Mesodermal cell (in vitro differentiated cells): Measurements from ENCODE around the gene CMIP.
A peak's percentile ranks its signal among the peaks of the same experiment; 100 is the strongest.

ENCODE experiments used
- H3K27ac ChIP-seq: 2 replicates; pipeline ENCODE4 v1.7.0; 2013; ENCODE audit warnings: mild to moderate bottlenecking, low read depth, low read length, moderate library complexity; ENCODE audit not compliant: severe bottlenecking
- H3K36me3 ChIP-seq: 2 replicates; pipeline ENCODE4 v1.7.1; 2013; ENCODE audit warnings: mild to moderate bottlenecking, low read length, moderate library complexity; ENCODE audit not compliant: control insufficient read depth, insufficient read depth
- H3K4me1 ChIP-seq: one replicate; pipeline ENCODE4 v1.7.1; 2013; ENCODE audit warnings: mild to moderate bottlenecking, low read length; ENCODE audit not compliant: insufficient read depth, control insufficient read depth, poor library complexity, severe bottlenecking
- H3K4me3 ChIP-seq: 2 replicates; pipeline ENCODE4 v1.7.0; 2013; ENCODE audit warnings: low read length, control low read depth, mild to moderate bottlenecking; ENCODE audit not compliant: insufficient read depth, poor library complexity, severe bottlenecking; ENCODE audit errors: extremely low read depth
- H3K9me3 ChIP-seq: 2 replicates; pipeline ENCODE4 v1.7.1; 2013; ENCODE audit warnings: mild to moderate bottlenecking, low read length, moderate library complexity; ENCODE audit not compliant: control insufficient read depth
- WGBS, 2 experiments: methylation state at CpG; one replicate each; pipeline ENCODE4 v1.1.5; 2013; ENCODE audit warnings: missing lambda C conversion rate in 2 of 2; ENCODE audit not compliant: insufficient coverage in 2 of 2; 5-methylcytosine and 5-hydroxymethylcytosine counted together

The CMIP gene

DNA sequence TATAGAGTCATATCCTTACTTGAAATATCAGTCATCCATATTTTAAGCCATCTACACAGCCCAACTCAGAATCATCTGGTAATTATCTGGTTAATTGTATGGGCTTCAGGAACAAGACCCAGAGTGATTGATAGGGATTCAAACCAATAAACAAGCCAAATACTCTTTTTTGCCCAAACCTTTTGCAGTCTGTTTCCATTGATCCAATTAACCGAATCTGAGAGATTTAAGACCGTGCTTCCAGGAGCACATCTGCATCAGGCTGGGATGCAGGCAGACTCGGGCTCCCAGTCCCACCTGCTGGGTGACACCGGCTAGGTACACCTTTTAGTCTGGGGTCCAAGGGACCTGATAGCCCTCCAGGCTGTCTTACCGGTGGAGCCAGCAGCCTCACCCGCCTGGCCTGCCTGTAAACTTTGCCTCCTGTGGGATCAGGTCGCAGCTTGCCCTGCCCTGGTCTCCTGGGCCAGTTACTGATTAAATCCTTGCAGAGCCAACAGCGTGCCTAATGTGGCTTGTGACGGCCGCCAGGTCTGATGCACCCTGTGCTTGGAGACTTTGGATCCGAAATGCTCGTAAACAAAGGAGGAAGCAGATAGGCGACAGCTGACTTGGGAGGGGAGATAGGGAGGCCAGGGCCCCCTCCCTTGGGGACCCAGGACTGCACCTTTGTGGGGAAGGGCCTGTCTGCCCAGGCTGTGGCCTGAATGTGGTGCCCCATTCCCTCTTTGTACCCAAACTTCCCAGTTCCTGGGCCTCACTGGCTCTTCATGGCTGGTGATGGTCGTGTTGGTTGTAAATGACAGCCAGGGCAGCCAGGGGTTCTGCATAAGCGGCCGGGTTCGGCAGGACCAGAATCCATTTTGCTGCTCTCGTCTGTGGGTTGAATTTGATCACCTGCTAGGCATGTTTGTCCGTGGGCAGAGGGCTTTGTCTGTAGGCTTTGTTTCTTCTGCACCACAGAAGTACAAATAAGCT lies 3.8 kb downstream of the CMIP start:
- Histone ChIP-seq H3K27ac (peak overlapping the region; percentile 23), H3K4me1 (peaks cover 28% of the 10 kb centered on the region), H3K4me3 (no peak overlapping the region), H3K9me3 (no peaks in the 10 kb centered on the region), H3K36me3 (peaks cover 5% of the 10 kb centered on the region)
- WGBS, 2 experiments: 71 to 81% methylated on average over 17 to 18 of the region's 19 CpGs

DNA sequence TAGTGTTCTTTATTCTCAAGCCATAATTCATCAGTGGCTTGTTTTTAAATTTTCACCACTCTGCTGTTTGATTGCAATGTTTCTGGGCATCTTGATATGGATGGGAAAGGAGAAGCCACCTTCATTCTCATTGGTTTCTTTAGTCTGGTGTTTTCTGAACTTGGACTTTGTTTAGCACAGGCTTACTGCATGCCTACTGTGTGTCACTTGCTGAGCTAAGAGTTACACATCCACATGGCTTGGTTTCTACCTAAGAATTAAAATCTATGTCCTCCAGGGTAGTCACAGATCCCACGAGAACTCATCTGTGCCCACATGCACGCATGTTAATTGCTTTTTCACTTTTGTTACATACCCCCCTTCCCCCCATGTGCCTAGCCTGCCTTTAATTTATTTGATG lies 4.6 kb downstream of the CMIP start:
- H3K27ac ChIP-seq: no peak overlapping the region

DNA sequence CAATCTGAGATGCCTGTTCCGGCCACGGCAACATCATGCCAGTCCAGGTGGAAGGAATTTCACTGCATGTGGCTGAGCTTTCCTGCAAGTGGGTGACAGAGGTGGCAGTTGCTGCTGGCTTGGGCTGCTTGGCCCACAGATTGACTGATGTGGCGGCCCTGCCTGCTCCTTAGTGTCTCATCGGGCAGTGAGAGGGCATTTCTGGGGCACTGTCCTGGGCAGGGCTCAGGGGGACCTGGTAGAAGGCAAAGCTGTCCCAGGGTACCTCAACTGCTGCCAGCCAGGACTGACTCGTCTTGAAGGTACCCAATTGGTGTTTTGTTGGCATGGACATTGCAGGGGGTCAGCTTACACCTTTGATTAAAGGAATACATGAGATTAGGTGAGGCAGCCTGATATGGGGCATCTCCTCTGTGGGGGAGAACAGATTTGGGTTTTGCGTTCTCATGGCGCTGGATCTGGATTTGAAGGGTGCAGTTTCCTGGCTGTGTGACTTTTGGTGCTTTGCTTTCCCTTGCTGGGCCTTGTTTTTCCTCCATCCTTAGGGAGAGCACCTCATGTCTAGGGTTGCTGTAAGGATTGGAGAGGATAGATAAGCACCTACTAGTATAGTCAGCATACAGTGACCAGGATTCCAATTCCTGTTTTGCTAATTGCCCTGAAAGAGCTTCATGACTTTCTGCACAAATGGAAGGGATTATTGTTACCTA lies 5.4 kb downstream of the CMIP start:
- H3K4me1 ChIP-seq: peaks cover 28% of the 10 kb centered on the region
- no peak overlapping the region for H3K4me3 ChIP-seq
- WGBS, 2 experiments: 91 to 99% methylated on average over 7 of the region's 7 CpGs
- no peaks in the 10 kb centered on the region for H3K9me3 ChIP-seq
- peaks cover 5% of the 10 kb centered on the region for H3K36me3 ChIP-seq
- no peak overlapping the region for H3K27ac ChIP-seq

More for the DNA sequence above, 4.6 kb downstream of the CMIP start:
- Histone ChIP-seq H3K9me3 (no peaks in the 10 kb centered on the region), H3K4me3 (no peak overlapping the region), H3K4me1 (peaks cover 28% of the 10 kb centered on the region), H3K36me3 (peaks cover 5% of the 10 kb centered on the region)
- WGBS, 2 experiments: 100% methylated on average over 1 of the region's 2 CpGs; no CpG with 5 or more reads in 1 of the 2 experiments

DNA sequence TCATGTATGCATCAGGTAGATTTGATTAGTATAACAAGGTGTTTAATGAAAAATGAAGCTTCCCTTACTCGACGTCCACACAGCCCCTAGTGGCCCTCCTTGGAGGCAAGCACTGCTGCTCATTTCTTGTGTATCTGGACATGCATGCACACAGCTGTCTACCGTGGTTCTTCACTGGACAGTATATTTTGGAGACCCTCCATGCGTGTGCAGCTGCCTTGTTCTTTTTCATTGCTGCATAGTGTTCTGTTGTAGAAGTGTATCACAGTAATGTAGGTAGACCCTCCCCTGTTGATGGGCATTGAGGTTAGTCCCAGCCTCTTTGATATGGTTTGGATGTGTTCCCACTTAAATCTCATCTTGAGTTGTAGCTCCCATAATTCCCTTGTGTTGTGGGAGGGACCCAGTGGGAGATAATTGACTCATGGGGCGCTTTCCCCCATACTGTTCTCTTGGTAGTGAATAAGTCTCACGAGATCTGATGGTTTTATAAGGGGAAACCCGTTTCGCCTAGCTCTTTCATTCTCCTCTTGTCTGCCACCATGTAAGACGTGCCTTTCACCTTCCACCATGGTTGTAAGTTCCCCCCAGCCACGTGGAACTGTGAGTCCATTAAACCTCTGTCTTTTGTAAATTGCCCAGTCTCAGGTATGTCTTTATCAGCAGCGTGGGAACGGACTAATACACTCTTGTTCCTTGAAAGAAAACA lies 6.3 kb downstream of the CMIP start:
- H3K4me3 ChIP-seq: no peak overlapping the region
- 94 to 96% methylated on average over 5 to 11 of the region's 12 CpGs for WGBS, 2 experiments
- no peak overlapping the region for H3K27ac ChIP-seq
- peaks cover 7% of the 10 kb centered on the region for H3K36me3 ChIP-seq
- no peaks in the 10 kb centered on the region for H3K9me3 ChIP-seq
- H3K4me1 ChIP-seq: peaks cover 28% of the 10 kb centered on the region

DNA sequence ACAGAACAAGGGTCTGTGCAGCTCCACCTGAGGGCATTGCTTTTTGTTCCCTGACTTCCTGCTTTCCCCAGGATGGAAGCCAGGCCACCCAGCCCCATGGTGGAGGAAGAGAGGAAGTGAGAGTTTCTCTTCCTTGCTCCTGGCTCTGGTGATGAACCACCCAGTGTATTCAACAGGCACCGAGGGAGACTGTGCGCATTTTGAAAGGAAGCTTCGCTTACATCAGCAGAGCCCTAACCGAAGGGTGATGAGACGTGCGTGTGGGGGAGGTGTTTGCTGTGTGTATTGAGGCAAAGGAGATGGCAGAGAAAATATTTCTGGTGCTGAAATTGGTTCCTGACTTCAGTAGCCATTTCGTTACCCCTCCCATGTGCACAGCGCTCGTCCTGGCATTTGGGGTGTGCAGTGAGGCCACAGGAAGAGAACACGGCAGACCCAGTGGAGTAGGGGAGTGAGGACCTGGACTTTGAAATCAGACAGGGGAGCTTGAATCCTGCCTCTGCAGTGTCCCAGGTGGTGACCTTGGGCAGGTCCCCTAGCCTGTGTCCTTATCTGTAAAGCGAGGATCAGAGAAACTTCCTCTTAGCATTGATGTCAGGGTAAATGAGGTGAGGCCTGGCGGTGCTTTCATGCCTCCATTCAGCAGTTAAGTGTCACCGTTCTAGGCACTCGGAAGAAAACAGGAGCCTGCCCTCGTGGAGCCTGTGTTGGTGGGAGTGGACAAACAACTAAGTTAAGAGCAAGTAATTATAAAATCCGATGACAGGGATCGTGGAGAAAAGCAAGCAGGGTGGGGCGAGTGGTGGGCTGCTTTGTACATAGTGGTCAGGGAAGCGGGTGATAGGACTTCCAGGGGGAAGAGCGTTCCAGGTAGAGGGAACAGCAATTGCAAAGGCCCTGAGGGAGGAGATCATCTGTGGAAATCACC lies 7.4 kb downstream of the CMIP start:
- no peaks in the 10 kb centered on the region for H3K9me3 ChIP-seq
- H3K4me3 ChIP-seq: no peak overlapping the region
- H3K4me1 ChIP-seq: peaks cover 28% of the 10 kb centered on the region
- 80 to 85% methylated on average over 16 to 19 of the region's 20 CpGs for WGBS, 2 experiments
- H3K36me3 ChIP-seq: peaks cover 17% of the 10 kb centered on the region
- H3K27ac ChIP-seq: peak overlapping the region; percentile 30

DNA sequence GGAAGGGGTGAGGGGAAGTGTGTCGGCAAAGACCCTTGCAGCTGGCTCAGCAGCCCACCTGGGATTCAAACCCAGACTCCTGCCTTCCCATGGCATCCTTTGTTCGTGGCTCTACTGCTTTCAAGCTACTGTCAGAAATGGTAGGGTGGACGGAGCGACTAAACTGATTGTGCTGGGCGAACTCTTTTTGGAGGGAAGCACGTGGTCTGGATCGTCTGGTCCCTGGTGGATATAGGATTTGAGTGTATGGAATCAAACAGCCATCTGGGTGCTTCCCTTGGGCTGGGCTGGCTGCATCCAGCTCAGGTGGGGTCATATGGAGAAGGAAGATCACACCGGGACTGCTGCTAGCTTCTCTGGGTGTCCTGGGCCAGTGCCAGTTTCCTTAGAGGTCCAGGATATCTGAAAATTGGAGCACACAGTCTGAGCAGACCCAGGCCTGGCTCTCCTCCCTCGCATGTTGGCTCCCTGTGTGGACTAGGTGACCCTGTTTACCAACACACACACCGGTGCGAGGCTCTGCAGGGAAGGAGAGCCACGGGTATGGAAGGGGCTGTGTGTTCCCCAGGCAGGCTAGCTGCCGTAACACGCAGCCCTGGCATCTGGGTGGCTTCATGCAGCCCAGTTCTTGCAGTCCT lies 8.6 kb downstream of the CMIP start:
- peaks cover 23% of the 10 kb centered on the region for H3K36me3 ChIP-seq
- H3K9me3 ChIP-seq: no peaks in the 10 kb centered on the region
- peaks cover 26% of the 10 kb centered on the region for H3K4me1 ChIP-seq
- 86 to 95% methylated on average over 8 to 14 of the region's 14 CpGs for WGBS, 2 experiments
- no peak overlapping the region for H3K4me3 ChIP-seq
- no peak overlapping the region for H3K27ac ChIP-seq

DNA sequence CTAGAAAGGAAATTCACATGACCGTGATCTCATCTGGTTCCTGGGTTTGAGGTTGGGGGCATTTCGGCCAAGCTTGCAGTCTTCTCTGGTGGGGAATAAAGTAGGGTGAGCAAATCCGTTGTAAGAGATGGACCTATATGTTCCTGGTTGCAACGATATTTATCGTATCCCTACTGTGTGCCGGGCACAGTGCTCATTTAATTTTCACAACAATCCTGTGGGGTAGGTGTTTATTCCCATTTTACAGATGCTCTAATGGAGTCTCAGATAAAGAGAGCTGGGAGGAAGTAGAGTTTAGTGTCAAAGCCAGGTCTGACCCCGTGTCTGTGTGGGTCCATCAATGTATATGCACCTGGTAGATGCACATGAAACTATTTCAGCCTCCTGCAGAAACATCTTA lies 9.4 kb downstream of the CMIP start:
- H3K9me3 ChIP-seq: no peaks in the 10 kb centered on the region
- peaks cover 27% of the 10 kb centered on the region for H3K36me3 ChIP-seq
- 88 to 100% methylated on average over 1 to 4 of the region's 7 CpGs for WGBS, 2 experiments
- H3K4me3 ChIP-seq: no peak overlapping the region
- peaks cover 26% of the 10 kb centered on the region for H3K4me1 ChIP-seq
- H3K27ac ChIP-seq: no peak overlapping the region

DNA sequence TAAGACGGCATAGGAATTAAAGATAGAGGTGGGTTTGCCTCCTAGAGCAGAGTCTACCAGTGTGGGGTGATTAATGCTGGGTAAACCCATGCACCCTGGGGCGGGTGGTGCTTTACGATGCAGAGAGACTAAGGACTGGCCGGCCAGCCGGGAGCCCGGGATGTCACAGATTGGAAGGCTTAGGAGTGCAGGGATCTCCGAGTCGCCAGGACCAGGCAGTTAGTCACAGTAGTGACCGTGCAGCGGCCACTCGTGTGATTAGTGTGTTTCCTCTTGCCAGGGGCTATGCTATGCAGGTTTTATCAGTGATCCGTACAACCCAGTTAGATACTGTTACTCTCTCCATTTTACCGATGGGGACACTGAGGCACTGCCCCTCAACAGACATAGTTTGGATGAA lies 10.4 kb downstream of the CMIP start:
- H3K4me3 ChIP-seq: no peak overlapping the region
- WGBS, 2 experiments: 95 to 97% methylated on average over 8 to 13 of the region's 13 CpGs

DNA sequence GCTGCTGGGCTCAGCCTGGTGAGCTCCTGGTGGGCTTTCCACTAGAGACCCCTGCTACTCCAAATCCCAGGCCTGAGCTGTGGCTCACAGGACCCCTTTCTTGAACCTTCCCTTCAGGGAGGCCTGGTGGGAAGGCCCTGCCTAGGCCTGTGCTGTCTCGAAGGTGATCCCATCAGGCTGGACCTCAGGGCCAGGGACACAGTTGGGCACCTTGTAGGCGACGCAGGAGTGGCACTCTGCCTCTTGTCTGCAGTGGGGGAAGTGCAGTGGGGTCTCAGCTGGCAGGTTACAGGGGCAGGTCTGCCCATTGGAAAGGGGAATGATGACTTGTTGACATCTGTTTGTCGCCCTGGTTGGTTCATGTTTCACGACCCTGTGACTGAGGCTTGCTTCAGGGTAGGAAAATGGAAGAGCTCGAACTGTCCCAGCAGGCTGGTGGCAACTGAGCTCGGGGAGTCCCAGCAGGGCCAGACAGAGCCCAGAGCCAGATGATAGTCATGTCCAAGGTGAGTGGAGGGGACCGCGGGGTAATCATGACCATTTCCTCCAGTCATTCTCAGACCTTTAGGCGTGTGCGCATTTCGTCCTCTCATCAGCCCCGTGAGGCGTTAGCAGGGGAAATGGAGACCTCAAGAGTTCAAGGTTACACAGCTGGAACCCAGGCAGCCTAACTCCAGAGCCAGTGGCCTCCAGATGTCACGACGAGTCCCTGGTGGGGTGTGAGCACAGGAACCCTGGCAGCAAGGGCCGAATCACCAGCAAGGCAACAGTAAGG lies 11.3 kb downstream of the CMIP start:
- H3K27ac ChIP-seq: no peak overlapping the region
- 95% methylated on average over 15 to 17 of the region's 17 CpGs for WGBS, 2 experiments
- H3K4me1 ChIP-seq: peaks cover 26% of the 10 kb centered on the region
- H3K36me3 ChIP-seq: peaks cover 33% of the 10 kb centered on the region
- no peaks in the 10 kb centered on the region for H3K9me3 ChIP-seq
- no peak overlapping the region for H3K4me3 ChIP-seq

More for the DNA sequence above, 10.4 kb downstream of the CMIP start:
- no peak overlapping the region for H3K27ac ChIP-seq
- H3K36me3 ChIP-seq: peaks cover 30% of the 10 kb centered on the region
- H3K4me1 ChIP-seq: peaks cover 26% of the 10 kb centered on the region
- H3K9me3 ChIP-seq: no peaks in the 10 kb centered on the region
